AG04449 (cell line): ENCODE data around the gene SPATA25.

ENCODE experiments used
- CTCF ChIA-PET: fragments of 350-600 bp; formaldehyde crosslinking; extraction: SDS; loops from one replicate; lab custom pipeline; 2021; ENCODE audit warnings: antibody characterized with exemption; lab: Yijun Ruan, JAX
- POLR2A ChIA-PET: fragments of 400-600, 350-600 bp; formaldehyde crosslinking; extraction: SDS; loops from one replicate; lab custom pipeline; 2020; ENCODE audit warnings: antibody characterized with exemption, inconsistent platforms; lab: Yijun Ruan, JAX
- DNase-seq: peaks from one replicate; pipeline ENCODE4 v3.0.0-alpha.2; 2010; ENCODE audit warnings: low read depth, low spot score
- H3K4me3 ChIP-seq: 2 replicates; pipeline ENCODE4 v1.5.1; 2011; ENCODE audit warnings: low read depth, mild to moderate bottlenecking, control low read depth, low read length
- TF ChIP-seq, protein P1 (sequence below): IDR thresholded peaks from one replicate; pipeline ENCODE4 v1.5.1; 2011; ENCODE audit warnings: mild to moderate bottlenecking, moderate library complexity, low read length, control low read depth, inconsistent platforms; ENCODE audit not compliant: insufficient read depth; ENCODE audit errors: missing control alignments

The SPATA25 gene

GRCh38 chr20:45890985-45891983 lies 3.9 kb upstream of the SPATA25 start, which contains the start of the genes CTSA and NEURL2:
TSS of gene CTSA (plus strand) at chr20:45891335. CDS start at chr20:45891569, 234 bp downstream.
TSS of gene NEURL2 (minus strand) at chr20:45891208. CDS start at chr20:45890991, 217 bp downstream.
- DNase-seq: peak; percentile 54
- TF ChIP-seq, protein P1, sequence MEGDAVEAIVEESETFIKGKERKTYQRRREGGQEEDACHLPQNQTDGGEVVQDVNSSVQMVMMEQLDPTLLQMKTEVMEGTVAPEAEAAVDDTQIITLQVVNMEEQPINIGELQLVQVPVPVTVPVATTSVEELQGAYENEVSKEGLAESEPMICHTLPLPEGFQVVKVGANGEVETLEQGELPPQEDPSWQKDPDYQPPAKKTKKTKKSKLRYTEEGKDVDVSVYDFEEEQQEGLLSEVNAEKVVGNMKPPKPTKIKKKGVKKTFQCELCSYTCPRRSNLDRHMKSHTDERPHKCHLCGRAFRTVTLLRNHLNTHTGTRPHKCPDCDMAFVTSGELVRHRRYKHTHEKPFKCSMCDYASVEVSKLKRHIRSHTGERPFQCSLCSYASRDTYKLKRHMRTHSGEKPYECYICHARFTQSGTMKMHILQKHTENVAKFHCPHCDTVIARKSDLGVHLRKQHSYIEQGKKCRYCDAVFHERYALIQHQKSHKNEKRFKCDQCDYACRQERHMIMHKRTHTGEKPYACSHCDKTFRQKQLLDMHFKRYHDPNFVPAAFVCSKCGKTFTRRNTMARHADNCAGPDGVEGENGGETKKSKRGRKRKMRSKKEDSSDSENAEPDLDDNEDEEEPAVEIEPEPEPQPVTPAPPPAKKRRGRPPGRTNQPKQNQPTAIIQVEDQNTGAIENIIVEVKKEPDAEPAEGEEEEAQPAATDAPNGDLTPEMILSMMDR: peak; percentile 12
- peak within 1 kb of the TSS; percentile 80 for H3K4me3 ChIP-seq
- POLR2A ChIA-PET: interaction anchor here (0.6 to 2.8 kb wide), 8 partner anchors 9 to 80 kb away, joined by 3 to 21 read pairs (median 4); partner anchors contain the start of genes PCIF1 and ZSWIM1
- CTCF ChIA-PET: interaction anchor here (1.0 to 5.3 kb wide), 15 partner anchors 8 to 96 kb away, joined by 3 to 50 read pairs (median 10); partner anchors contain the start of gene ZSWIM1

- TF ChIP-seq, protein P1: peak; percentile 91
- ChIA-PET POLR2A (interaction anchor here (0.7 to 2.8 kb wide), 5 partner anchors 9 to 553 kb away, joined by 3 to 21 read pairs (median 4); partner anchors contain the start of genes PCIF1 and ZSWIM1), CTCF (interaction anchor here (0.6 to 5.3 kb wide), 31 partner anchors 9 to 97 kb away, joined by 3 to 50 read pairs (median 5); partner anchors contain the start of genes ACOT8, PCIF1, ZSWIM1 and ZSWIM3)
- DNase-seq: no peak
- peak overlapping the region; percentile 80 for H3K4me3 ChIP-seq
These were observed 2.9 kb upstream of the SPATA25 start for GRCh38 chr20:45890077-45890984.

GRCh38 chr20:45888681-45889080 lies 1.3 kb upstream of the SPATA25 start:
- ChIA-PET CTCF (interaction anchor here (1.3 to 5.3 kb wide), 6 partner anchors 11 to 90 kb away, joined by 3 to 43 read pairs (median 16); no protein-coding TSS in a partner anchor), POLR2A (interaction anchor here (2.8 kb wide), 1 partner anchor 7 kb away, joined by 21 read pairs; the partner anchor contains the start of gene ZSWIM1)
- H3K4me3 ChIP-seq: no peak overlapping the region
- no peak for DNase-seq
- TF ChIP-seq, protein P1: no peak

DNA sequence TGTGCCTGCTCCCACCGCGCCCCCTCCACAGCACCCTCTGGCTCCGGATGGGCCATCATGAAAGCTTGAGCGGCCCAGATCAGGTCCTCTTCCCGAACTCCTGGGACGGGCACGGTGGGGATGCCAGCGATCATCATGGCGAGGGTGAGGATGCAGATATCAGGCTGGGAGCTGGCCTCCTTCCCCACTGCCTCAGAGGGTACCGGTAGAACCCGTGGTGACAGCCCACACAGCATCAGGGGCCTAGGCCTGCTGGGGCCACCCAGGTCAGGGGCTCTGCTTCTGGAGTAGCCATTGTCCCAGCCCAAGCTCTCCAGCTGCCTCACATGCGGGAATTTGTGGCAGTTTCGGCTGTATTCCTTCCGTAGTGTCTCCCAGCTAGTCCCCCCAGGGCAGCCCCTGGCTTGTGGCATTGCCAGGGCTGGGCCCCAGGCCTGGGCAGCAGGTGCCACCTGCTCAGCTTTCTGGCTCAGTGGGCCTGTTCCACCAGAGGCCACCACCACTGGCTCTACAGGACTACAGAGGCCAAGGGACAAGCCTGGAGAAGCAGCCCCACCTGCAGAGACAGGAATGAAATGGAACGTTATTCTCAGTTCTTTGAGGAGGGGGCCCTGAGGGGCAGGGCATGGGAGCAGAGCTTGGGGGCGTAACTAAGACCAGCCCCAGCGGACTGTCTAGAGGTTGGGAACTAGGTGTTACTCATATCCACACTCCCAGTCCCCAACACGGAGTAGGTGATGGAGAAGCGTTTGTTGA lies 654 bp downstream of the SPATA25 start:
- ChIA-PET POLR2A (no interaction called here), CTCF (interaction anchor here (1.0 to 1.1 kb wide), 2 partner anchors 47 to 88 kb away, joined by 3 read pairs; no protein-coding TSS in a partner anchor)
- H3K4me3 ChIP-seq: no peak overlapping the region
- TF ChIP-seq, protein P1: no peak
- no peak for DNase-seq

- no peak for DNase-seq
- H3K4me3 ChIP-seq: no peak overlapping the region
- ChIA-PET CTCF (interaction anchor here (3.4 kb wide), 1 partner anchor 87 kb away, joined by 18 read pairs; no protein-coding TSS in a partner anchor), POLR2A (no interaction called here)
- TF ChIP-seq, protein P1: no peak
These were observed 4.3 kb downstream of the SPATA25 start for GRCh38 chr20:45883100-45883469.
